CD14-positive monocyte (primary cell): ENCODE results near the gene SFMBT2. TPM values are rescaled to one million over a fixed set of nuclear protein-coding genes. Genes with fewer than 3 reads are reported as not detected.
A peak's percentile ranks its signal among the peaks of the same experiment; 100 is the strongest.

Experiments
- DNase-seq, 3 donors: peaks; one replicate each; pipeline ENCODE4 v3.0.0-alpha.2; 2011 to 2022
- H2AFZ ChIP-seq: 2 replicates; pipeline ENCODE4 v1.6.0; 2012; ENCODE audit warnings: mild to moderate bottlenecking, low read depth, low read length, inconsistent platforms; ENCODE audit not compliant: insufficient read depth, poor library complexity, severe bottlenecking
- H3K27ac ChIP-seq, 2 donors: 1 replicate in 1 of 2; 2 replicates in 1 of 2; pipeline ENCODE4 v1.5.1; 2012 to 2013; ENCODE audit warnings: low read length in 2 of 2, control low read depth in 1 of 2, inconsistent platforms in 1 of 2, low read depth in 1 of 2, mild to moderate bottlenecking in 1 of 2
- H3K27me3 ChIP-seq, 2 donors: one replicate each; pipeline versions ENCODE4 v1.6.0 to v1.6.1; 2011 to 2013; ENCODE audit warnings: low read length in 2 of 2; ENCODE audit not compliant: control insufficient read depth in 2 of 2, insufficient read depth in 2 of 2
- H3K36me3 ChIP-seq, 2 donors: replicated peaks in 1 of 2; 1 replicate in 1 of 2; 2 replicates in 1 of 2; pipeline versions ENCODE4 v1.5.1 to v1.6.1; 2012 to 2013; ENCODE audit warnings: low read length in 2 of 2, control low read depth in 1 of 2, inconsistent platforms in 1 of 2, mild to moderate bottlenecking in 1 of 2; ENCODE audit not compliant: insufficient read depth in 2 of 2, control insufficient read depth in 1 of 2
- H3K4me1 ChIP-seq, 2 donors: 1 replicate in 1 of 2; 2 replicates in 1 of 2; pipeline versions ENCODE4 v1.5.1 to v1.6.1; 2012 to 2013; ENCODE audit warnings: low read length in 2 of 2, control low read depth in 1 of 2, inconsistent platforms in 1 of 2, mild to moderate bottlenecking in 1 of 2, moderate library complexity in 1 of 2; ENCODE audit not compliant: insufficient read depth in 2 of 2, control insufficient read depth in 1 of 2
- H3K4me2 ChIP-seq: replicated peaks from 2 replicates; pipeline ENCODE3; 2012; ENCODE audit warnings: low read length, moderate library complexity, mild to moderate bottlenecking; ENCODE audit not compliant: poor library complexity, severe bottlenecking; ENCODE audit errors: extremely low read depth
- H3K4me3 ChIP-seq, 3 experiments: fragments of 200-600 bp in 1 of 3; sonication (generic) in 1 of 3; replicated peaks in 1 of 3; 1 replicate in 2 of 3; 2 replicates in 1 of 3; pipeline ENCODE4 v1.5.1; 2011 to 2013; ENCODE audit warnings: low read length in 3 of 3, mild to moderate bottlenecking in 3 of 3, control low read depth in 2 of 3, low read depth in 2 of 3, inconsistent platforms in 1 of 3, moderate library complexity in 1 of 3
- H3K79me2 ChIP-seq: 2 replicates; pipeline ENCODE4 v1.6.0; 2012; ENCODE audit warnings: mild to moderate bottlenecking, control low read depth, inconsistent platforms, low read length, moderate library complexity; ENCODE audit not compliant: insufficient read depth
- H3K9ac ChIP-seq: 2 replicates; pipeline ENCODE4 v1.6.0; 2017; ENCODE audit warnings: low read length, mild to moderate bottlenecking; ENCODE audit not compliant: insufficient read depth, poor library complexity, severe bottlenecking
- H3K9me3 ChIP-seq, 2 donors: replicated peaks in 1 of 2; 1 replicate in 1 of 2; 2 replicates in 1 of 2; pipeline versions ENCODE4 v1.5.1 to v1.6.1; 2012 to 2013; ENCODE audit warnings: low read length in 2 of 2, control low read depth in 1 of 2; ENCODE audit not compliant: control insufficient read depth in 1 of 2, insufficient read depth in 1 of 2
- H4K20me1 ChIP-seq: 2 replicates; pipeline ENCODE4 v1.6.0; 2012; ENCODE audit warnings: mild to moderate bottlenecking, low read length, control low read depth, moderate library complexity; ENCODE audit not compliant: insufficient read depth
- H3K27ac Mint-ChIP-seq, 7 donors: one replicate each; pipeline ENCODE4 v1.8.0; 2020; ENCODE audit warnings: mild to moderate bottlenecking in 7 of 7, mixed read lengths in 7 of 7, moderate library complexity in 6 of 7, inconsistent platforms in 2 of 7
- H3K27me3 Mint-ChIP-seq, 3 donors: one replicate each; pipeline ENCODE4 v1.8.0; 2021 to 2022; ENCODE audit warnings: low read depth in 3 of 3, mild to moderate bottlenecking in 3 of 3, mixed read lengths in 3 of 3, moderate library complexity in 3 of 3, inconsistent platforms in 1 of 3
- H3K36me3 Mint-ChIP-seq, 2 donors: one replicate each; pipeline ENCODE4 v1.8.0; 2020; ENCODE audit warnings: mixed read lengths in 2 of 2, inconsistent platforms in 1 of 2, mild to moderate bottlenecking in 1 of 2
- H3K4me1 Mint-ChIP-seq: one replicate; pipeline ENCODE4 v1.8.0; 2020; ENCODE audit warnings: mild to moderate bottlenecking, mixed read lengths
- H3K4me3 Mint-ChIP-seq, 2 donors: one replicate each; pipeline ENCODE4 v1.8.0; 2020; ENCODE audit warnings: mild to moderate bottlenecking in 2 of 2, mixed read lengths in 2 of 2, moderate library complexity in 1 of 2
- H3K9me3 Mint-ChIP-seq, 7 donors: one replicate each; pipeline ENCODE4 v1.8.0; 2020 to 2022; ENCODE audit warnings: mixed read lengths in 7 of 7, mild to moderate bottlenecking in 6 of 7, moderate library complexity in 6 of 7, inconsistent platforms in 2 of 7
- WGBS: methylation state at CpG from one replicate; pipeline ENCODE4 v1.1.5; 2013; ENCODE audit warnings: missing lambda C conversion rate; ENCODE audit not compliant: insufficient coverage; 5-methylcytosine and 5-hydroxymethylcytosine counted together
- intact Hi-C, 2 donors: fragments of 100-400 bp; cut with micrococcal nuclease; formaldehyde crosslinking; loops; one replicate each; pipeline versions ENCODE4 v1.15.0 to v1.15.1; 2023
- polyA plus RNA-seq, 3 donors: library from polyadenylated mRNA; depleted of rRNA in 1 of 3; unstranded in 2 of 3; stranded (reverse) in 1 of 3; fragments of 300-500 nt in 2 of 3; fragments of >200 nt in 1 of 3; fragmentation: Illumina TruSeq in 2 of 3; gene quantifications; 1 replicate in 2 of 3; 2 replicates in 1 of 3; pipeline ENCODE4 v1.2.3, GENCODE V29; 2012 to 2021
- TF ChIP-seq, protein P1 (sequence below): fragments of 200-600 bp; IDR thresholded peaks from one replicate; pipeline ENCODE4 v1.8.0; 2022; ENCODE audit warnings: antibody characterized with exemption, mild to moderate bottlenecking

SFMBT2 gene
- polyA plus RNA-seq, 3 donors: 0.53 to 10.9 (median 1.6) TPM

DNA sequence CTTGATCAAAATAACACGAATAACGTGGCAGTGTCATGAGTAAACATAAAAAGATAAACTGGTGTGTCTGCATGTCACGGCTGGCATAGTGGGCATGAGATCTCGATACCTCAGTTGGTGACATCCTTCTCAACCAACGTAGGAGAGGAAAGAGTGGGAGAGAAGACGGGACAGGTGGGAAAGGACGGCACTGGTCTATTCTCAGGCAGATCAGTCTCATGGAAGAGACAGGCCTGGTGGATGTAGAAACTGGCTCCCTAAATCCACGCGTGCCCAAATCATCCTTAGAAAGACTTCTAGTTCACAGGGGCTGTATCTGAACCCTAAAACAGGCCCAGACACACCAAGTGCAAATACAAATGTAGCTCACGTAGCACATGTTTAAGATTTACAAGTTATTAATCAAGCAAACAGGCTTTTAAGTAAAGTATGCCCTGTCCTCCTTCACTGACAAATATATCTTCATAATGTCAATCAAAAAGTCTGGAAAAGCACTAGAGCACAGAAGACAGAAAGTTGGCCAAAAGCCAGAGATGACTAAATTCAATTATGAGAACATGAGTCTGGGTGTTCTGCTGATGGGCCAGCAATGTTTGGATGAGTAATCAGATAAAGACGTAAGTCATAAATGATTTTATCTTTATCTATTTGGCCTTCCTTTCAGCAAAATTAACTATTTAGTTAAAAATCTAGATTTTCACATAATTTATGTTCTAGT lies 56.3 kb downstream of the SFMBT2 start:
- H3K27ac Mint-ChIP-seq: peak overlapping the region in 3 of 7 donors; percentile 37 to 56 (median 43)
- intact Hi-C loops: no loop called here
- 95% methylated on average over 9 of the region's 11 CpGs for WGBS
- peak in 1 of 3 donors; percentile 11 for DNase-seq
- Histone ChIP-seq H3K36me3 (peaks cover 10 to 30% of the 10 kb centered on the region in 2 donors), H3K4me1 (no peaks in the 10 kb centered on the region), H3K27me3 (no peaks in the 10 kb centered on the region), H3K9me3 (peaks cover 0 to 8% of the 10 kb centered on the region in 2 donors), H3K27ac (no peak overlapping the region), H4K20me1 (no peaks in the 10 kb centered on the region), H2AFZ (no peak overlapping the region), H3K4me3 (no peak overlapping the region), H3K4me2 (no peak overlapping the region), H3K79me2 (peaks cover 52% of the 10 kb centered on the region), H3K9ac (no peak overlapping the region)
- peaks cover 0 to 9% (median 0%) of the 10 kb centered on the region in 7 donors for H3K9me3 Mint-ChIP-seq
- TF ChIP-seq, protein P1, sequence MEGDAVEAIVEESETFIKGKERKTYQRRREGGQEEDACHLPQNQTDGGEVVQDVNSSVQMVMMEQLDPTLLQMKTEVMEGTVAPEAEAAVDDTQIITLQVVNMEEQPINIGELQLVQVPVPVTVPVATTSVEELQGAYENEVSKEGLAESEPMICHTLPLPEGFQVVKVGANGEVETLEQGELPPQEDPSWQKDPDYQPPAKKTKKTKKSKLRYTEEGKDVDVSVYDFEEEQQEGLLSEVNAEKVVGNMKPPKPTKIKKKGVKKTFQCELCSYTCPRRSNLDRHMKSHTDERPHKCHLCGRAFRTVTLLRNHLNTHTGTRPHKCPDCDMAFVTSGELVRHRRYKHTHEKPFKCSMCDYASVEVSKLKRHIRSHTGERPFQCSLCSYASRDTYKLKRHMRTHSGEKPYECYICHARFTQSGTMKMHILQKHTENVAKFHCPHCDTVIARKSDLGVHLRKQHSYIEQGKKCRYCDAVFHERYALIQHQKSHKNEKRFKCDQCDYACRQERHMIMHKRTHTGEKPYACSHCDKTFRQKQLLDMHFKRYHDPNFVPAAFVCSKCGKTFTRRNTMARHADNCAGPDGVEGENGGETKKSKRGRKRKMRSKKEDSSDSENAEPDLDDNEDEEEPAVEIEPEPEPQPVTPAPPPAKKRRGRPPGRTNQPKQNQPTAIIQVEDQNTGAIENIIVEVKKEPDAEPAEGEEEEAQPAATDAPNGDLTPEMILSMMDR: no peak
- no peaks in the 10 kb centered on the region for H3K4me1 Mint-ChIP-seq
- H3K27me3 Mint-ChIP-seq: peaks cover 0 to 1% (median 0%) of the 10 kb centered on the region in 3 donors
- H3K4me3 Mint-ChIP-seq: no peak overlapping the region
- peaks cover 38 to 51% of the 10 kb centered on the region in 2 donors for H3K36me3 Mint-ChIP-seq

GRCh38 chr10:7351894-7352293 lies 58.9 kb downstream of the SFMBT2 start:
- Histone ChIP-seq H3K4me2 (no peak overlapping the region), H3K4me3 (no peak overlapping the region), H3K36me3 (peaks cover 2 to 11% of the 10 kb centered on the region in 2 donors), H3K79me2 (peaks cover 38% of the 10 kb centered on the region), H3K9ac (no peak overlapping the region), H3K9me3 (no peaks in the 10 kb centered on the region), H3K4me1 (no peaks in the 10 kb centered on the region), H2AFZ (no peak overlapping the region), H3K27ac (no peak overlapping the region), H4K20me1 (no peaks in the 10 kb centered on the region), H3K27me3 (no peaks in the 10 kb centered on the region)
- Mint-ChIP-seq H3K4me1 (no peaks in the 10 kb centered on the region), H3K4me3 (no peak overlapping the region), H3K27me3 (peaks cover 0 to 1% (median 0%) of the 10 kb centered on the region in 3 donors), H3K36me3 (peaks cover 28 to 32% of the 10 kb centered on the region in 2 donors), H3K9me3 (no peaks in the 10 kb centered on the region), H3K27ac (peak overlapping the region in 2 of 7 donors; percentile 21 to 59)
- no peak for DNase-seq
- intact Hi-C loops: no loop called here
- TF ChIP-seq, protein P1: no peak
- 98% methylated on average over 6 of the region's 9 CpGs for WGBS
